PC-9 (cell line): Measurements from ENCODE around the gene CLUH.

Experiments
- EZH2 ChIP-seq: fragments of 200-600 bp; sonication (generic); IDR thresholded peaks from 2 replicates; pipeline ENCODE4 v1.8.0; 2017; ENCODE audit warnings: antibody characterized with exemption, low read depth
- TF ChIP-seq, protein P1 (sequence below): fragments of 200-600 bp; sonication (generic); conservative IDR thresholded peaks from 2 replicates; pipeline ENCODE4 v1.6.1; 2017; ENCODE audit warnings: mixed run types, antibody characterized with exemption, mild to moderate bottlenecking, moderate library complexity

DNA sequence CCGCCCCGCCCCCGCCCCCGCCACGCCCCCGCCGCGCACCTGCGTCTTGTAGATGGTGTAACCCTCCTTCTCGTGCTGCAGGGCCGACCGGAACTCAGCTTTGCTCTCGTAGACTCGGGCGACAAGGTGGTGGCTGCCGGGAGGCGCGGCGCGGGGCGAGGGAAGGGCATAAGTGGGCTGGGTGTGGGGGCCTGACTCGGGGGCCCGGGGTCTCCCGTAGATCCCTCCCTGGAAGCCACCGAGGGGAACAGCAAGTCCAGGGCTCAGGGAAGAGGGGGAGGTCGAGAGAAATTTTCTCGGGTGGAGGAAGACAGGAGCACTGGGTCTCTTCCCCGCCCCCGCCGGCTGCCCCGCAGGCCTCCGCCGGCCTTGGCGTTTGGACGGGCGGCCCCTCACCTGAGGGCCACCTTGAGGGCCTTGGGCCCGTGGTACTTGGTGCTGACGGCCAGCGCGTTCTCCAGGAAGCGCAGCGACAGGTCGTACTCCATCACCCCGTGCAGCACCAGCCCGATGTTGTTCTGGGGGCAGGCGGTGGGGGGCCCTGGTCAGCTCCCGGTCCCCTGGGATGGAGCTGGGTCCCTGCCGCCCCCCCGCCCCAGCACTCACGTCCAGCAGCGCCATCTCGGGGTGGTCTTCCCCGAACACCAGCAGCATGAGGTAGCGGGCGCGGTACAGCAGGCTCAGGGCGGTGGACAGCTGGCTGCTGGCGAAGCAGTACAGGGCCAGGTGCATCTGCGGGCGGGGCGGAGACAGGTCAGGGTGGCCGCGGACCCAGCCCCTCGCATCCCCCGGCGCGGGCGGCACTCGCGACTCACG lies 19.4 kb downstream of the CLUH start:
- TF ChIP-seq, protein P1, sequence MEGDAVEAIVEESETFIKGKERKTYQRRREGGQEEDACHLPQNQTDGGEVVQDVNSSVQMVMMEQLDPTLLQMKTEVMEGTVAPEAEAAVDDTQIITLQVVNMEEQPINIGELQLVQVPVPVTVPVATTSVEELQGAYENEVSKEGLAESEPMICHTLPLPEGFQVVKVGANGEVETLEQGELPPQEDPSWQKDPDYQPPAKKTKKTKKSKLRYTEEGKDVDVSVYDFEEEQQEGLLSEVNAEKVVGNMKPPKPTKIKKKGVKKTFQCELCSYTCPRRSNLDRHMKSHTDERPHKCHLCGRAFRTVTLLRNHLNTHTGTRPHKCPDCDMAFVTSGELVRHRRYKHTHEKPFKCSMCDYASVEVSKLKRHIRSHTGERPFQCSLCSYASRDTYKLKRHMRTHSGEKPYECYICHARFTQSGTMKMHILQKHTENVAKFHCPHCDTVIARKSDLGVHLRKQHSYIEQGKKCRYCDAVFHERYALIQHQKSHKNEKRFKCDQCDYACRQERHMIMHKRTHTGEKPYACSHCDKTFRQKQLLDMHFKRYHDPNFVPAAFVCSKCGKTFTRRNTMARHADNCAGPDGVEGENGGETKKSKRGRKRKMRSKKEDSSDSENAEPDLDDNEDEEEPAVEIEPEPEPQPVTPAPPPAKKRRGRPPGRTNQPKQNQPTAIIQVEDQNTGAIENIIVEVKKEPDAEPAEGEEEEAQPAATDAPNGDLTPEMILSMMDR = no peak
- TF ChIP-seq EZH2 = no peak
